Measurements from ENCODE around the gene PARD3. TPM values are rescaled to one million over a fixed set of nuclear protein-coding genes. Genes with fewer than 3 reads are reported as not detected.

Gene PARD3
- total and polyA plus RNA-seq, 3 donors from 2014 or later: 31.8 to 59.5 (median 49.5) TPM

GRCh38 chr10:34303022-34303421, 512.1 kb downstream of the PARD3 start:
- Histone ChIP-seq H3K27ac (no peak overlapping the region), H3K27me3 (no peaks in the 10 kb centered on the region), H3K9me3 (no peaks in the 10 kb centered on the region), H3K4me3 (no peak overlapping the region), H3K36me3 (ENCODE audit: low read depth, missing control alignments) (no peaks in the 10 kb centered on the region), H3K4me1 (no peaks in the 10 kb centered on the region)
- no peak for TF ChIP-seq POLR2A (IDR thresholded peaks at IDR 0.05)
- TF ChIP-seq, protein P1, sequence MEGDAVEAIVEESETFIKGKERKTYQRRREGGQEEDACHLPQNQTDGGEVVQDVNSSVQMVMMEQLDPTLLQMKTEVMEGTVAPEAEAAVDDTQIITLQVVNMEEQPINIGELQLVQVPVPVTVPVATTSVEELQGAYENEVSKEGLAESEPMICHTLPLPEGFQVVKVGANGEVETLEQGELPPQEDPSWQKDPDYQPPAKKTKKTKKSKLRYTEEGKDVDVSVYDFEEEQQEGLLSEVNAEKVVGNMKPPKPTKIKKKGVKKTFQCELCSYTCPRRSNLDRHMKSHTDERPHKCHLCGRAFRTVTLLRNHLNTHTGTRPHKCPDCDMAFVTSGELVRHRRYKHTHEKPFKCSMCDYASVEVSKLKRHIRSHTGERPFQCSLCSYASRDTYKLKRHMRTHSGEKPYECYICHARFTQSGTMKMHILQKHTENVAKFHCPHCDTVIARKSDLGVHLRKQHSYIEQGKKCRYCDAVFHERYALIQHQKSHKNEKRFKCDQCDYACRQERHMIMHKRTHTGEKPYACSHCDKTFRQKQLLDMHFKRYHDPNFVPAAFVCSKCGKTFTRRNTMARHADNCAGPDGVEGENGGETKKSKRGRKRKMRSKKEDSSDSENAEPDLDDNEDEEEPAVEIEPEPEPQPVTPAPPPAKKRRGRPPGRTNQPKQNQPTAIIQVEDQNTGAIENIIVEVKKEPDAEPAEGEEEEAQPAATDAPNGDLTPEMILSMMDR (IDR thresholded peaks at IDR 0.05): no peak
- intact Hi-C loops (cut with DNase I; ENCODE audit: low total_unique reads): no loop called here
- 96 to 99% methylated on average over 2 of the region's 2 CpGs for WGBS, 2 donors
- no peak for DNase-seq

GRCh38 chr10:34299105-34299611, 515.9 kb downstream of the PARD3 start:
- Histone ChIP-seq H3K27me3 (no peaks in the 10 kb centered on the region), H3K4me3 (no peak overlapping the region), H3K36me3 (ENCODE audit: low read depth, missing control alignments) (no peaks in the 10 kb centered on the region), H3K9me3 (no peaks in the 10 kb centered on the region), H3K4me1 (no peaks in the 10 kb centered on the region), H3K27ac (no peak overlapping the region)
- no peak for DNase-seq
- intact Hi-C loops (cut with DNase I; ENCODE audit: low total_unique reads): no loop called here
- 63 to 80% methylated on average over 3 of the region's 3 CpGs for WGBS, 2 donors
- TF ChIP-seq POLR2A (IDR thresholded peaks at IDR 0.05): no peak
- TF ChIP-seq, protein P1 (IDR thresholded peaks at IDR 0.05): no peak

GRCh38 chr10:34298346-34298818, 516.7 kb downstream of the PARD3 start:
- WGBS, 2 donors: 91 to 96% methylated on average over 16 of the region's 16 CpGs
- no peak for DNase-seq
- TF ChIP-seq, protein P1 (IDR thresholded peaks at IDR 0.05): no peak
- no peak for TF ChIP-seq POLR2A (IDR thresholded peaks at IDR 0.05)
- intact Hi-C loops (cut with DNase I; ENCODE audit: low total_unique reads): no loop called here
- Histone ChIP-seq H3K9me3 (no peaks in the 10 kb centered on the region), H3K27ac (no peak overlapping the region), H3K27me3 (no peaks in the 10 kb centered on the region), H3K4me1 (no peaks in the 10 kb centered on the region), H3K36me3 (ENCODE audit: low read depth, missing control alignments) (no peaks in the 10 kb centered on the region), H3K4me3 (no peak overlapping the region)

DNA sequence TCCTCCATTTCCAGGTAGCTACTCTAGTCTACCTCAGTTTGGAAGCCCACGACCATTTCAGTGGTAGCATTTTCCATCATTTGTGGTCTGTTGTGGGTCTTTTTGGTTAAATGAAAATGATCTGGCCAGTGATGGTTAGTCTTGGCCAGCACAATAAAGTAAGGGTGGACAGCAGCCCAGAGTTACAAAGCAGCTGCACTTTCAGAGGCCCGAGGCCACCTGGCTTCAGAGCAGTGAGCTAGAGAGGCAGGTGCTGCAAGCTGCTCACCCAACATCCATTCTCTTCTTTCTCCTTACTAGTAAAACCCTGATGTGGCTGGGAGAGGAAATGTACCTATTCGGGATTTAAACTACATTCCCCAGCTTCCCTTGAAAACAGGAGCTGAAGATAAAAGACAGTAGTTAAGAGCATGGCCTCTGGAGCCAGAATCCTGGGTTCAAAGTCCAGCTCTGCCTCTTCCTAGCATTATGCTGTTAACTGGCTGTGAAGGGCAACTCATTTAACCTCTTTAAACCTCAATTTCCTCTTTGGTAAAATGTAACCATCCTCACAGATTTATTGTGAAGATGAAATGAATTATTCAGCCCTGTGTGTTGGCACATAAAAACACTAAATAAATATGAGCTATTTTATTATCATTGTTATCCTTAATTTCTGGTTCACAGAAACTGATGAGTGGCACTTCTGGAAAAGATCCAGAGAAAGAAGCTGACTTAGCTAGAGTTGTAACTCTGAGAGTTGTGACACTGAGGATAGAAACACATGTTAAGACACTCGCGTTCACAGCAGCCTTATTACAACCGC, 517.4 kb downstream of the PARD3 start:
- H3K36me3 ChIP-seq (ENCODE audit: low read depth, missing control alignments): no peaks in the 10 kb centered on the region
- H3K9me3 ChIP-seq: no peaks in the 10 kb centered on the region
- WGBS, 2 donors: 69 to 82% methylated on average over 6 of the region's 6 CpGs
- no peaks in the 10 kb centered on the region for H3K27me3 ChIP-seq
- no peak for DNase-seq
- intact Hi-C loops (cut with DNase I; ENCODE audit: low total_unique reads): no loop called here
- no peaks in the 10 kb centered on the region for H3K4me1 ChIP-seq
- no peak overlapping the region for H3K4me3 ChIP-seq
- no peak overlapping the region for H3K27ac ChIP-seq
- TF ChIP-seq, protein P1 (IDR thresholded peaks at IDR 0.05): no peak
- no peak for TF ChIP-seq POLR2A (IDR thresholded peaks at IDR 0.05)
